ENCODE results near the gene TIFAB. TPM values are rescaled to one million over a fixed set of nuclear protein-coding genes. Genes with fewer than 3 reads are reported as not detected.

Gene TIFAB
- polyA plus RNA-seq, 1 of the 3 experiments (the other 2 are of a cell fraction) = not detected

DNA sequence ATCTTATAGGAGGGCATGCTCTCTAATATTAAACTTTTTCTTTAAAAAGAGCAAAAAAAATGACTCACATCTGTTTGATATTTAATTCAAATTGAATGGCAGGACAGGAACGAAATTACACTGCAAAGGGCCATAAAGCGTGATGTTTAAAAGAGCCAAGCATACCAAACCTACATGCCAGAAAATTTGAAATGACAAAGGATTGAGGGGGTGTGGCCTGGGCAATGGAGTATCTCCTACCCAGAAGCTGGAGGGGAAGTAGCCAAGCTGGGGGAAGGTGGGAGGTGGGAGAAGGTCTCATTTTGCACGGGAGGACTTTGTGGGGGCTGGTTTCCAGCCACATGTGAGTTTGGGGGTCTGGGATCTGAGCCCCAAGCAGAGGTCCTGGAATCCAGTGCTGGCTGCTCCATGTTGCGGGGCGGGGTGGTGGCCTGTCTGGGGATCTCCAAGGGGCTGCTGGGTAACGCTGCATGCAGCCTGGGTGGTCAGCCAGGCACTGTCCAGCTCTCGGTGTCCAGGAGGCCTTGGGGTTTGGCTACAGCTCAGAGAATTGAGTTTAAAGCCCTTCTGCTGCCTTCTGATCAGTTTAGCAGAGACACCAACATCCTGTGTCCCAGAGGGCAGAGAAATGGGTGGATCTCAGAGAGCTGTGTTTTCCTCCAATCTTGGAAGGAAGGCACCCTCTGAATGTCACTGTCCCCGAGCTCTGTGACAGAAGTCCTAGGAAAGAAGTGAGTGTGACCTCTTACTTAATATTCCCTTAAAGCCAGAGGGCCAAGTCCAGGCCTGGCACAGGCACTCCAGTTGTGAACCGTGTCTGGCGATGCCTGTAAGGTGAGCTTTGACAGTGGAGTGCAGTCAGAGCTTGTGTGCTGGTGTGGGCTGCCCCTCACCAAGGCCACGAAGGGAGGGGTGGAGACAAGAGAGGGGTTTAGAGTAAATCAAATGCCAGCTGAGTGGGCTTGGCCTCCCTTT is 12.6 kb downstream of the TIFAB start:
- Histone ChIP-seq H3K9me3 (no peaks in the 10 kb centered on the region), H2AFZ (ENCODE audit: low read depth) (no peak overlapping the region), H3K79me2 (ENCODE audit: insufficient read depth) (no peaks in the 10 kb centered on the region), H3K9ac (no peak overlapping the region), H4K20me1 (ENCODE audit: insufficient read depth) (no peaks in the 10 kb centered on the region), H3K4me3 (ENCODE audit: low read depth in 2 of 2, low read length in 1 of 2) (no peak overlapping the region), H3K36me3 (replicated peaks in 1 of 2; ENCODE audit: control insufficient read depth in 1 of 2, insufficient read depth in 2 of 2, low read length in 1 of 2) (no peaks in the 10 kb centered on the region), H3K9me2 (no peaks in the 10 kb centered on the region), H3K27ac (ENCODE audit: low read depth in 2 of 2, low read length in 1 of 2) (peak overlapping the region in 1 of 2 experiments; percentile 19; a peak in 1 of 4 replicates), H3K4me1 (ENCODE audit: control insufficient read depth in 1 of 2, insufficient read depth in 2 of 2, low read depth in 1 of 2, low read length in 1 of 2) (peaks cover 0 to 46% of the 10 kb centered on the region in 2 experiments; a peak in 1 of 4 replicates), H3K27me3 (ENCODE audit: insufficient read depth) (no peaks in the 10 kb centered on the region), H3F3A (replicated peaks; ENCODE audit: insufficient read depth) (no peaks in the 10 kb centered on the region), H3K4me2 (no peak overlapping the region)
- TF ChIP-seq FOSL2 (IDR thresholded peaks at IDR 0.05; ENCODE audit: borderline replicate concordance, low read depth) (no peak), SIN3A (IDR thresholded peaks at IDR 0.05; ENCODE audit: borderline replicate concordance, low read depth, low read length) (no peak), TEAD4 (IDR thresholded peaks at IDR 0.05; ENCODE audit: borderline replicate concordance, insufficient read depth) (no peak), ELF1 (IDR thresholded peaks at IDR 0.05) (no peak), NRF1 (IDR thresholded peaks at IDR 0.05; ENCODE audit: low read depth, low read length) (no peak), YY1 (IDR thresholded peaks at IDR 0.05; ENCODE audit: low read depth) (no peak), MXI1 (IDR thresholded peaks at IDR 0.05; ENCODE audit: low read depth, low read length) (no peak), EP300 (IDR thresholded peaks at IDR 0.05; ENCODE audit: borderline replicate concordance in 1 of 2, low read depth in 1 of 2, low read length in 1 of 2) (no peak), RFX5 (IDR thresholded peaks at IDR 0.05; ENCODE audit: low read length) (no peak), MEF2A (IDR thresholded peaks at IDR 0.05; ENCODE audit: borderline replicate concordance, low read depth) (no peak), GATA2 (CRISPR knock-in tag; IDR thresholded peaks at IDR 0.05) (no peak), TAF1 (IDR thresholded peaks at IDR 0.05; ENCODE audit: borderline replicate concordance, low read depth, low read length) (no peak), JUND (IDR thresholded peaks at IDR 0.05) (no peak), FOXJ3 (CRISPR knock-in tag; IDR thresholded peaks at IDR 0.05) (no peak), RAD21 (IDR thresholded peaks at IDR 0.05; ENCODE audit: low read length) (no peak), SMC3 (IDR thresholded peaks at IDR 0.05; ENCODE audit: low read depth, low read length) (no peak)
- TF ChIP-seq, protein P1, sequence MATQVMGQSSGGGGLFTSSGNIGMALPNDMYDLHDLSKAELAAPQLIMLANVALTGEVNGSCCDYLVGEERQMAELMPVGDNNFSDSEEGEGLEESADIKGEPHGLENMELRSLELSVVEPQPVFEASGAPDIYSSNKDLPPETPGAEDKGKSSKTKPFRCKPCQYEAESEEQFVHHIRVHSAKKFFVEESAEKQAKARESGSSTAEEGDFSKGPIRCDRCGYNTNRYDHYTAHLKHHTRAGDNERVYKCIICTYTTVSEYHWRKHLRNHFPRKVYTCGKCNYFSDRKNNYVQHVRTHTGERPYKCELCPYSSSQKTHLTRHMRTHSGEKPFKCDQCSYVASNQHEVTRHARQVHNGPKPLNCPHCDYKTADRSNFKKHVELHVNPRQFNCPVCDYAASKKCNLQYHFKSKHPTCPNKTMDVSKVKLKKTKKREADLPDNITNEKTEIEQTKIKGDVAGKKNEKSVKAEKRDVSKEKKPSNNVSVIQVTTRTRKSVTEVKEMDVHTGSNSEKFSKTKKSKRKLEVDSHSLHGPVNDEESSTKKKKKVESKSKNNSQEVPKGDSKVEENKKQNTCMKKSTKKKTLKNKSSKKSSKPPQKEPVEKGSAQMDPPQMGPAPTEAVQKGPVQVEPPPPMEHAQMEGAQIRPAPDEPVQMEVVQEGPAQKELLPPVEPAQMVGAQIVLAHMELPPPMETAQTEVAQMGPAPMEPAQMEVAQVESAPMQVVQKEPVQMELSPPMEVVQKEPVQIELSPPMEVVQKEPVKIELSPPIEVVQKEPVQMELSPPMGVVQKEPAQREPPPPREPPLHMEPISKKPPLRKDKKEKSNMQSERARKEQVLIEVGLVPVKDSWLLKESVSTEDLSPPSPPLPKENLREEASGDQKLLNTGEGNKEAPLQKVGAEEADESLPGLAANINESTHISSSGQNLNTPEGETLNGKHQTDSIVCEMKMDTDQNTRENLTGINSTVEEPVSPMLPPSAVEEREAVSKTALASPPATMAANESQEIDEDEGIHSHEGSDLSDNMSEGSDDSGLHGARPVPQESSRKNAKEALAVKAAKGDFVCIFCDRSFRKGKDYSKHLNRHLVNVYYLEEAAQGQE (IDR thresholded peaks at IDR 0.05; ENCODE audit: low read depth, low read length) = no peak
- TF ChIP-seq, protein P2, sequence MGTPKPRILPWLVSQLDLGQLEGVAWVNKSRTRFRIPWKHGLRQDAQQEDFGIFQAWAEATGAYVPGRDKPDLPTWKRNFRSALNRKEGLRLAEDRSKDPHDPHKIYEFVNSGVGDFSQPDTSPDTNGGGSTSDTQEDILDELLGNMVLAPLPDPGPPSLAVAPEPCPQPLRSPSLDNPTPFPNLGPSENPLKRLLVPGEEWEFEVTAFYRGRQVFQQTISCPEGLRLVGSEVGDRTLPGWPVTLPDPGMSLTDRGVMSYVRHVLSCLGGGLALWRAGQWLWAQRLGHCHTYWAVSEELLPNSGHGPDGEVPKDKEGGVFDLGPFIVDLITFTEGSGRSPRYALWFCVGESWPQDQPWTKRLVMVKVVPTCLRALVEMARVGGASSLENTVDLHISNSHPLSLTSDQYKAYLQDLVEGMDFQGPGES (IDR thresholded peaks at IDR 0.05; ENCODE audit: low read depth, low read length) = no peak
- DNase-seq = no peak
- POLR2A ChIA-PET = no interaction called here
- 78% methylated on average over 7 of the region's 11 CpGs for WGBS (ENCODE audit: low lambda C conversion rate)
- CTCF ChIA-PET = interaction anchor here (0.9 to 9.6 kb wide), 7 partner anchors 8 to 114 kb away, joined by 3 to 60 read pairs (median 8); no protein-coding TSS in a partner anchor
